ENCODE results near the gene ATF6B. TPM values are rescaled to one million over a fixed set of nuclear protein-coding genes. Genes with fewer than 3 reads are reported as not detected.

ATF6B gene
- total RNA-seq, 4 donors from 2014 or later, result 27.3 to 45.4 (median 30.0) TPM

- peak overlapping the region in 3 of 4 donors; percentile 80 to 92 (median 83) for H3K27ac ChIP-seq
- intact Hi-C loops (cut with DNase I), result no loop called here
- no peak for DNase-seq
- TF ChIP-seq CTCF (IDR thresholded peaks at IDR 0.05), result no peak
- no peak for TF ChIP-seq POLR2A (IDR thresholded peaks at IDR 0.05)
- H3K9me3 ChIP-seq, result no peaks in the 10 kb centered on the region
- H3K4me1 ChIP-seq, result peaks cover 15 to 60% (median 31%) of the 10 kb centered on the region in 3 donors
- no peak overlapping the region for H3K4me3 ChIP-seq
- H3K36me3 ChIP-seq, result no peaks in the 10 kb centered on the region
- WGBS, 2 donors, result 74 to 95% methylated on average over 5 to 8 of the region's 17 CpGs
- H3K27me3 ChIP-seq, result peaks cover 0 to 37% (median 0%) of the 10 kb centered on the region in 4 donors
Measured at GRCh38 chr6:32085759-32086459, 42.1 kb downstream of the ATF6B start.

DNA sequence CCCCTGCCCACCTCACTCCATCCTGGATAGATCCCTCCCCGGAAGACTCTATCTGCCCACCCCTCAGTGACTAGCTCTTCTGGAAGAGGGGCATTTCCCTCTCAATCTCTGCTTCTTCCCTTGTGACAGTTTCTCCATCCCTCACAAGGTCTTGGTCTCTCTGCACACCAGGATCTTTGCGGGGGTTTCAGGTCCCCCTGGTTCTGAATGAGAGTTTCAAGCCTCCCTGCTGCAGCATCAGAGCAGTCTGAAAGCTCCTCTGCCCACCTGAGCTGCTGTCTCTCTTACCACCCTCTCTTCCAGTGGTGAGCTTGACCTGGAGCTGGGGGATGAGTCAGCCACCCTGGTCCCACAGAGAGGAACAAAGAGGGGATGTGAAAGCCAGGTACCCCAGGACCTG is 43.3 kb downstream of the ATF6B start:
- Histone ChIP-seq H3K27me3 (peaks cover 0 to 37% (median 0%) of the 10 kb centered on the region in 4 donors), H3K9me3 (no peaks in the 10 kb centered on the region), H3K27ac (peak overlapping the region in 1 of 4 donors; percentile 83), H3K4me1 (peaks cover 15 to 71% (median 36%) of the 10 kb centered on the region in 3 donors), H3K4me3 (no peak overlapping the region), H3K36me3 (peaks cover 0 to 4% (median 0%) of the 10 kb centered on the region in 3 donors)
- DNase-seq, result no peak
- TF ChIP-seq CTCF (IDR thresholded peaks at IDR 0.05) (no peak), POLR2A (IDR thresholded peaks at IDR 0.05) (no peak)
- intact Hi-C loops (cut with DNase I), result no loop called here
- 89 to 100% methylated on average over 1 to 2 of the region's 2 CpGs for WGBS, 2 donors

DNA sequence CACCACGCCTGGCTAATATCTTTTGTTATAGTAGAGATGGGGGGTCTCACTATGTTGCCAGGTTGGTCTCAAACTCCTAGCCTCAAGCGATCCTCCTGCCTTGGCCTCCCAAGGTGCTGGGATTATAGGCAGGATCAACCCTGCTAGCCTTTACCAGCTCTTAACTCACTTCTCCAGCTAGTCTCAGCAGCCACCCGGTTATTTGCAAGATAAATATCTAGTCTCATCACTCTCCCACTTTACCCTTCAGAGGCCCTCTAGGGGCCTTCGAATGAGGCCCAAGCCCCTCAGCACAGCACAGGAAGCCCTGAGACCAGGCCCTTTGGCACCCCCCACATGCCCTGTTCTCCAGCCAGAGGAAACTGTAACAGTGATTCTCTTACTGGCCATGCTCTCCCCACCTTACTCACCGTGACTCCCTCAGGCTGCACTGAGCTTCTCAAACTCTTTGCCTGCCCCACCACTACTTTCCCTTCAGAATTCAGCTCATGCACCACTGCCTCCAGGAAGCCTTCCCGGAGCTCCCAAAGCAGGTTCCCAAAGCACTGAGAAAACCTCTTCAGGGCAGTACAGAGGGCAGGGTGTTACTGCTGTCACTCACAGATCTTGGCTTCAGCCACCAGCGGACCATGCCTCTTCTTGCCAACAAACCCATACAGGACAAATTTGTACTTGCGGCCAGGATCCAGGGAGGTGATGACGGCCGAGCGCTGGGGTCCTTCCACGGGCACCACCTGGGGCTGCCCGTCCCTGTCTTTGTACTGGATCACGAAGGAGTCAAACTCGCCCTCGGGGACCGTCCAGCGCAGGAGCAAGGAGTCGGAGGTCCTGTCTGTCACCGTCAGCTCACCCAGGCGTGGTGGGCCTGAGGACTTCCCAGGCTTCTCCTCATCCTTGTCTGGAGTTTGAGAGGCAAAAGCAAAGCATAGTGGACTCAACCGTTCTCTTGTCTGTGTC is 44.0 kb downstream of the ATF6B start:
- TF ChIP-seq CTCF (IDR thresholded peaks at IDR 0.05) (no peak), POLR2A (IDR thresholded peaks at IDR 0.05) (no peak)
- H3K27ac ChIP-seq, result peak overlapping the region; percentile 16 to 83 (median 58)
- intact Hi-C loops (cut with DNase I), result no loop called here
- DNase-seq, result no peak
- WGBS, 2 donors, result 85 to 87% methylated on average over 8 to 10 of the region's 22 CpGs
- H3K4me3 ChIP-seq, result no peak overlapping the region
- H3K9me3 ChIP-seq, result no peaks in the 10 kb centered on the region
- peaks cover 0 to 11% (median 0%) of the 10 kb centered on the region in 3 donors for H3K36me3 ChIP-seq
- peaks cover 0 to 37% (median 0%) of the 10 kb centered on the region in 4 donors for H3K27me3 ChIP-seq
- H3K4me1 ChIP-seq, result peaks cover 15 to 77% (median 36%) of the 10 kb centered on the region in 3 donors

GRCh38 chr6:32082935-32083334 is 45.1 kb downstream of the ATF6B start:
- H3K9me3 ChIP-seq, result no peaks in the 10 kb centered on the region
- 52 to 55% methylated on average over 9 of the region's 9 CpGs for WGBS, 2 donors
- peaks cover 14 to 69% (median 35%) of the 10 kb centered on the region in 3 donors for H3K4me1 ChIP-seq
- peak overlapping the region; percentile 41 to 83 (median 64) for H3K27ac ChIP-seq
- peaks cover 0 to 18% (median 0%) of the 10 kb centered on the region in 3 donors for H3K36me3 ChIP-seq
- TF ChIP-seq POLR2A (IDR thresholded peaks at IDR 0.05) (no peak), CTCF (IDR thresholded peaks at IDR 0.05) (no peak)
- DNase-seq, result no peak
- intact Hi-C loops (cut with DNase I), result no loop called here
- H3K27me3 ChIP-seq, result peaks cover 0 to 35% (median 0%) of the 10 kb centered on the region in 4 donors
- H3K4me3 ChIP-seq, result no peak overlapping the region

All from esophagus squamous epithelium (tissue), 5 donors.